ENCODE results near the gene LINC00632.
"Not testable (repeated sequence)": the region's sequence is repeated elsewhere in the genome, so short reads cannot be mapped to it uniquely, and the experiment has no call there.

Gene LINC00632

DNA sequence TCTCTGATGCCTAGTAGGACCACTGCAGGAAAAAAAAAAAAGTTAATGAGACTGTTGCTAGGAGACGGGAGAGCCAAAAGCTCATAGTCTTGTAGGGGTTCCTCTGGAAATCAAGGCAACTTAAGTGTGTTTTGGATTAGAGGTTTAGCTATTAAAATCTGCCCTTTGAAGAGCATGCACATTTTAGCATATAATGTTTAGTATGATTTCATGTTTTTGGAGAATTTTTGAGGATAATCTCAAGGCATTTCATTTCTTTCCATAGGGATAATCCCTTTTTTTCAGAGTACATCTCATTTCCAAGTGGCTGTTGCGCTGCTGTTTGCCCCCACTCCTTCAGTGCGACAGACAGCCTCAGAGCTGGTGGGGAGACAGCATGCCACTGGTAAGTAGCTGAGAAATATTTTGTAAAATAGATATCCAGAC is at the start of gene LINC00632:
Gene LINC00632, plus strand, starts transcription at position 339 of the 426 bp plus-strand sequence.
- intact Hi-C loops (cut with DNase I) = no loop called here

GRCh38 chrX:140661643-140662042 is 47.9 kb upstream of the LINC00632 start:
- no peak for DNase-seq
- intact Hi-C loops (cut with DNase I) = loop anchor here (5.0 kb wide), 1 partner anchor 89 kb away; no protein-coding TSS in a partner anchor

More for the DNA sequence above, at the start of gene LINC00632:
- peak in 9 of 10 donors; percentile 47 to 93 (median 59) for DNase-seq

DNA sequence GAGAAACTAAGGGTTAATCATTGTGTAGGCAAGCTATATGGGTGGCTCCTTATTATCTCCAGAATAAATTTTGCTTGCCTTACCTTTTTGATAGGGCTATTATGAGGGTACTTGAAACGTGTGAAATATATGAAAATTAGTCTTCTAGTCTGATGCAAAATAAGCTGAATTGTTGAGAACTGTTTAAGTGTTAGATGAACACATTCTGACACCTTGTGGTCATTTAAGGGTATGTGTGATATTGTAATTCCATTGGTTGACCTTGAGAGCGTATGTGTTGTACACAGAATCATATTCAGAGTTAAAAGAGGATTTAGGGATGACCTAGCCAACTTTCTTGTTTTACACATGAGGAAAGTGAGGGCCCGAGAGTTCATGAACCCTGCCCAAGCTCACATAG is 44.6 kb upstream of the LINC00632 start:
- DNase-seq = no peak
- intact Hi-C loops (cut with DNase I) = loop anchor here (2.0 to 5.0 kb wide), 2 partner anchors 93 to 608 kb away; no protein-coding TSS in a partner anchor

- DNase-seq = peak in 1 of 10 donors; percentile 9
- intact Hi-C loops (cut with DNase I) = no loop called here
Observed at GRCh38 chrX:140672840-140673731, 36.5 kb upstream of the LINC00632 start.

- intact Hi-C loops (cut with DNase I) = no loop called here
- DNase-seq = no peak
Observed at GRCh38 chrX:140687706-140688105, 21.9 kb upstream of the LINC00632 start.

- DNase-seq; intact Hi-C loops (cut with DNase I): not testable (repeated sequence)
Observed at GRCh38 chrX:140691596-140691995, 18.0 kb upstream of the LINC00632 start.

DNA sequence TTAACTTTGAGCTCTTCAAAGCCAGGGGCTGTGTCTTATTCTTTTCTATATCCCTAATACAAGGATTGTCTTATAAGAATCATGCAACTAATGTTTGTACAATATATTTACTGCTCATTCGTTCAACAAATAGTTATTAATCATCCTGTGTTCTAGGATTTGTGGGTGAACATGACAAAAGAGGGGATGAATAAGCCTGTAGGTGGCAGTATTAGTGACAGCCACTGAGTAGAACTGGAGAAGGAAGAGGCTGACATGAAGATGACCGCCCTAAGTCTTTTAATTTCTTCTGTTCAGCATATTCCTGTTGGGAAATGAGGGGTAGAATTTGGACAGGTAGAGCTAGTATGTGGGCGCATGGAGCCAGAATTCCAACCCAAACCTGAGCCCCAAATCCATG is 11.9 kb upstream of the LINC00632 start:
- intact Hi-C loops (cut with DNase I) = no loop called here
- no peak for DNase-seq

GRCh38 chrX:140701480-140701879 is 8.1 kb upstream of the LINC00632 start:
- DNase-seq = peak in 1 of 10 donors; percentile 15
- intact Hi-C loops (cut with DNase I) = loop anchor here (2.0 kb wide), 1 partner anchor 31 kb away; no protein-coding TSS in a partner anchor

GRCh38 chrX:140710710-140711109 is 1.2 kb downstream of the LINC00632 start:
- DNase-seq = peak in 8 of 10 donors; percentile 37 to 93 (median 52)
- intact Hi-C loops (cut with DNase I) = no loop called here

GRCh38 chrX:140711894-140712293 is 2.3 kb downstream of the LINC00632 start:
- intact Hi-C loops (cut with DNase I) = no loop called here
- no peak for DNase-seq

DNA sequence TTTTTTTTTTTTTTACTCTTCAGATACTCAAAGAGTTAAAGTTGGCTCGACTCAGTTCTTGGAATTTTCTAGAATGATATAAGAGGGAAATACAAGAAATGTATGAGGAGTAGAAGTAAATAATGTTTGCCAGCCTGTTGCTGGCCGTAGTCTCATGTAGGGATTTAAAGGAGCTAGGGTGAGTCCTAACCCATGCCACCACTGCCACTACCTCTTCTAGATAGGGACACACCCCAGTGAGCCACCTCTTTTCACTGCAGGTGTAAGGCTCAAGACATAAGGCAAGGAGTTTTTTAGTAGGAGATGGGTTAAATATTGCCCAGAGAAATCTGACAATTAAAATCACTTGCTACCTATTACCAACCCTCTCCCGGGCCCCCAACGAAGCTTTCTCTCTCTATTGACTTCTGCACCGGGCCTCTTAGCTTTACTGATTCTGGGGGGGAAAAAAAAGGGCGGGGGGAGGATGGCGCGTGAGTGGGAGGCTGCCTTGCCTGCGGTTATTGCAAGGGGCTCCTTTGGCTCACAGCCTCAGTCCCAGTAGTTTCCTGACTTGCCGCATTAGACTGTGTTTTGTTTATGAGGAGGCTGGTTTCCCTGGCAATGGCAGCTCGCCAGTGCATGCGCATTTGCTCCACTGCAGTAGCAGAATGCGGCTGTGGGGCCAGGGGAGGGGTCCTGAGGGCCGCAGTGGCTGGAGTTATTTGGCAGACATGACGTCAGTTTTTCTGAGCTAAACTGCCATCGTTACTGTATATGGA is 3.0 kb downstream of the LINC00632 start:
- peak; percentile 53 to 94 (median 68) for DNase-seq
- intact Hi-C loops (cut with DNase I) = no loop called here

GRCh38 chrX:140713174-140713539 is 3.6 kb downstream of the LINC00632 start:
- intact Hi-C loops (cut with DNase I) = no loop called here

GRCh38 chrX:140715787-140716186 is 6.2 kb downstream of the LINC00632 start:
- intact Hi-C loops (cut with DNase I) = no loop called here
- no peak for DNase-seq

More at GRCh38 chrX:140713174-140713539, 3.6 kb downstream of the LINC00632 start:
- DNase-seq = no peak

DNA sequence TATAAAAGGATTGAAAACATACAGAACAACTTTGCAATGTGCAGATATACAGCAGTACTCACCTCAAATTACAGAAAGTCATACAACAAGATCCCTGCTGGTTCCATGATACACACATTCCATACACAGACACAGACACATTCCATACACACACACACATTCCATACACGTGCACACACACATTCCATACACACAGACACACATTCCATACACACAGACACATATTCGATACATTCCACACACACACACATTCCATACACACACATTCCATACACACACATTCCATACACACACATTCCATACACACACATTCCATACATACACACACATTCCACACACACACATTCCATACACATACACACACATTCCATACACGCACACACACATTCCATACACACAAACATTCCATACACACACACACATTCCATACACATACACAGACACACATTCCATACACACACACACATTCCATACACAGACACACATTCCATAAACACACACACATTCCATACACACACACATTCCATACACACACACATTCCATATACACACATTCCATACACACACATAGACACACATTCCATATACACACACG is 13.7 kb downstream of the LINC00632 start:
- intact Hi-C loops (cut with DNase I) = no loop called here
- DNase-seq = no peak

GRCh38 chrX:140724309-140724708 is 14.8 kb downstream of the LINC00632 start:
- intact Hi-C loops (cut with DNase I) = no loop called here
- no peak for DNase-seq

- no peak for DNase-seq
- intact Hi-C loops (cut with DNase I) = no loop called here
Observed at GRCh38 chrX:140724736-140725135, 15.2 kb downstream of the LINC00632 start.

- intact Hi-C loops (cut with DNase I) = no loop called here
- no peak for DNase-seq
Observed at GRCh38 chrX:140725500-140725899, 15.9 kb downstream of the LINC00632 start.

- intact Hi-C loops (cut with DNase I) = loop anchor here (2.0 kb wide), 1 partner anchor 33 kb away; no protein-coding TSS in a partner anchor
- peak in 4 of 10 donors; percentile 17 to 90 (median 24) for DNase-seq
Observed at GRCh38 chrX:140733766-140734342, 24.3 kb downstream of the LINC00632 start.

DNA sequence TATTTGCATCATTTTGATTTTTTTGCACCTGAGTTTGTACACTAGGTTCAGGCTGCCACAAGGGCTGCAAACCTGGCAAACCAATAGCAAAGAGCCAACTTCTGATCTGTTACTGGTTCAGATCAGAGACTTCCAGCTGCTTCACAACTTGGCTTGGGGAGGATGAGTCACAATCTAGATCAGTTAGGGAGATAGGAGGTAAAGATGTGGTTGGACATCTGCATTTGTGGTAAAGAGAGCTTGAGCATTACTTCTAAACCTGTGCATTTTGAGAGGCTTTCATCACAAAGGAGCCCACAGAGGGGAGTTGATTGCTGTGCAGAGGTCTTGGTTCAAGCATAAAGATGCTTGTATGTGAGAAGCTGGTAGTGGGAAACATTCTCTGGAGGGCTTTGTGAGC is 34.5 kb downstream of the LINC00632 start:
- no peak for DNase-seq
- intact Hi-C loops (cut with DNase I) = no loop called here

DNA sequence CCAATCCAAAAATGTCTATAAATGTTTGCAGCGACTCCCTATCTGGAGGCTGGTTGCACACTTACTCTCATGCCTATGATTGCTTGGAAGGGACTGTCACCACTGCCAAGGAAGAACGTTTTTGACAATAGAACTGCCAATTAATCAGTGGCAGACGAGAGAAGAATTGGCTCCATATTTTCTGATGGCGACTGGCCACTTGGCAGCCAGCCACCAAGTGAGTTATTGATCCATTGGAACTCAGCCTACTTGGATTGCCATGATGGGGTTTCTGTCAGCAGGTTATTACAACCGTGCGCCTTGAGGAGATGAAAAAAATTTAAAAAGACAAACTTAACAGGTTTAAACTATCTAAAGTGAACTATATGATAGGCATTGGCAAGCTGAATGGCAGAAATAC is 47.4 kb downstream of the LINC00632 start:
- intact Hi-C loops (cut with DNase I) = no loop called here
- DNase-seq = no peak
